Esophagus muscularis mucosa (tissue), 4 donors: ENCODE results near the gene NFATC1. TPM values are rescaled to one million over a fixed set of nuclear protein-coding genes. Genes with fewer than 3 reads are reported as not detected.

Experiments
- DNase-seq: peaks from one replicate; pipeline ENCODE4 v3.0.0-alpha.2; 2017; ENCODE audit errors: extremely low spot score
- H3K27ac ChIP-seq, 4 donors: fragments of 200-600 bp; sonication (generic); replicated peaks in 1 of 4; 1 replicate in 3 of 4; 2 replicates in 1 of 4; pipeline ENCODE4 v1.5.1; 2016 to 2019; ENCODE audit warnings: mild to moderate bottlenecking in 1 of 4
- H3K27me3 ChIP-seq, 4 donors: fragments of 200-600 bp; sonication (generic); one replicate each; pipeline versions ENCODE4 v1.5.1 to v1.6.0; 2016 to 2019
- H3K36me3 ChIP-seq, 4 donors: fragments of 200-600 bp; sonication (generic); one replicate each; pipeline ENCODE4 v1.5.1; 2016 to 2019
- H3K4me1 ChIP-seq, 4 donors: fragments of 200-600 bp; sonication (generic); one replicate each; pipeline ENCODE4 v1.5.1; 2016 to 2019
- H3K4me3 ChIP-seq, 4 donors: fragments of 200-600 bp; sonication (generic); 1 replicate in 2 of 4; 2 replicates in 2 of 4; pipeline ENCODE4 v1.5.1; 2016 to 2019; ENCODE audit warnings: mild to moderate bottlenecking in 4 of 4, moderate library complexity in 1 of 4
- H3K9me3 ChIP-seq, 4 donors: fragments of 200-600 bp; sonication (generic); 1 replicate in 3 of 4; 2 replicates in 1 of 4; pipeline ENCODE4 v1.5.1; 2016 to 2019
- EP300 ChIP-seq: sonication (generic); formaldehyde crosslinking; IDR thresholded peaks from one replicate; pipeline ENCODE4 v1.6.1; 2017; ENCODE audit warnings: antibody characterized with exemption
- POLR2A ChIP-seq: fragments of 450-650 bp; IDR thresholded peaks from one replicate; pipeline ENCODE4 v1.6.1; 2017; ENCODE audit warnings: antibody characterized with exemption, moderate library complexity, mild to moderate bottlenecking, low read depth
- POLR2AphosphoS5 ChIP-seq, 2 donors: sonication (generic); formaldehyde crosslinking; IDR thresholded peaks; one replicate each; pipeline ENCODE4 v1.6.1; 2017; ENCODE audit warnings: antibody characterized with exemption in 2 of 2
- WGBS: methylation state at CpG from one replicate; pipeline ENCODE4 v1.1.5; 2018; 5-methylcytosine and 5-hydroxymethylcytosine counted together
- intact Hi-C: fragments of 100-400 bp; cut with DNase I; formaldehyde crosslinking; loops from one replicate; pipeline ENCODE4 v1.15.1; 2023
- total RNA-seq, 4 donors: library from RNA; depleted of rRNA; stranded (reverse); fragments of >200 nt; gene quantifications; one replicate each; pipeline versions ENCODE4 v1.1.0 to v1.2.1, GENCODE V29; 2016
- TF ChIP-seq, protein P1 (sequence below), 3 experiments: fragments of 200-600 bp in 2 of 3; fragments of 450-650 bp in 1 of 3; sonication (generic) in 2 of 3; IDR thresholded peaks; one replicate each; pipeline ENCODE4 v1.5.1; 2017 to 2019; ENCODE audit warnings: antibody characterized with exemption in 3 of 3, mild to moderate bottlenecking in 2 of 3, moderate library complexity in 1 of 3

Gene NFATC1
- total RNA-seq, 4 donors from 2014 or later, result 15.0 to 22.0 (median 17.8) TPM

- peaks cover 26 to 58% (median 42%) of the 10 kb centered on the region in 4 donors for H3K36me3 ChIP-seq
- H3K27me3 ChIP-seq, result no peaks in the 10 kb centered on the region
- peaks cover 0 to 26% (median 20%) of the 10 kb centered on the region in 4 donors for H3K4me1 ChIP-seq
- WGBS, result 74% methylated on average over 9 of the region's 9 CpGs
- no peaks in the 10 kb centered on the region for H3K9me3 ChIP-seq
- no peak overlapping the region for H3K4me3 ChIP-seq
- no peak overlapping the region for H3K27ac ChIP-seq
- no peak for DNase-seq
- TF ChIP-seq EP300, result no peak
- no peak for TF ChIP-seq POLR2AphosphoS5 (IDR thresholded peaks at IDR 0.05)
- TF ChIP-seq, protein P1, sequence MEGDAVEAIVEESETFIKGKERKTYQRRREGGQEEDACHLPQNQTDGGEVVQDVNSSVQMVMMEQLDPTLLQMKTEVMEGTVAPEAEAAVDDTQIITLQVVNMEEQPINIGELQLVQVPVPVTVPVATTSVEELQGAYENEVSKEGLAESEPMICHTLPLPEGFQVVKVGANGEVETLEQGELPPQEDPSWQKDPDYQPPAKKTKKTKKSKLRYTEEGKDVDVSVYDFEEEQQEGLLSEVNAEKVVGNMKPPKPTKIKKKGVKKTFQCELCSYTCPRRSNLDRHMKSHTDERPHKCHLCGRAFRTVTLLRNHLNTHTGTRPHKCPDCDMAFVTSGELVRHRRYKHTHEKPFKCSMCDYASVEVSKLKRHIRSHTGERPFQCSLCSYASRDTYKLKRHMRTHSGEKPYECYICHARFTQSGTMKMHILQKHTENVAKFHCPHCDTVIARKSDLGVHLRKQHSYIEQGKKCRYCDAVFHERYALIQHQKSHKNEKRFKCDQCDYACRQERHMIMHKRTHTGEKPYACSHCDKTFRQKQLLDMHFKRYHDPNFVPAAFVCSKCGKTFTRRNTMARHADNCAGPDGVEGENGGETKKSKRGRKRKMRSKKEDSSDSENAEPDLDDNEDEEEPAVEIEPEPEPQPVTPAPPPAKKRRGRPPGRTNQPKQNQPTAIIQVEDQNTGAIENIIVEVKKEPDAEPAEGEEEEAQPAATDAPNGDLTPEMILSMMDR (IDR thresholded peaks at IDR 0.05), result no peak
- no peak for TF ChIP-seq POLR2A
- intact Hi-C loops, result no loop called here
Observed at GRCh38 chr18:79413901-79414300, 18.2 kb downstream of the NFATC1 start.

DNA sequence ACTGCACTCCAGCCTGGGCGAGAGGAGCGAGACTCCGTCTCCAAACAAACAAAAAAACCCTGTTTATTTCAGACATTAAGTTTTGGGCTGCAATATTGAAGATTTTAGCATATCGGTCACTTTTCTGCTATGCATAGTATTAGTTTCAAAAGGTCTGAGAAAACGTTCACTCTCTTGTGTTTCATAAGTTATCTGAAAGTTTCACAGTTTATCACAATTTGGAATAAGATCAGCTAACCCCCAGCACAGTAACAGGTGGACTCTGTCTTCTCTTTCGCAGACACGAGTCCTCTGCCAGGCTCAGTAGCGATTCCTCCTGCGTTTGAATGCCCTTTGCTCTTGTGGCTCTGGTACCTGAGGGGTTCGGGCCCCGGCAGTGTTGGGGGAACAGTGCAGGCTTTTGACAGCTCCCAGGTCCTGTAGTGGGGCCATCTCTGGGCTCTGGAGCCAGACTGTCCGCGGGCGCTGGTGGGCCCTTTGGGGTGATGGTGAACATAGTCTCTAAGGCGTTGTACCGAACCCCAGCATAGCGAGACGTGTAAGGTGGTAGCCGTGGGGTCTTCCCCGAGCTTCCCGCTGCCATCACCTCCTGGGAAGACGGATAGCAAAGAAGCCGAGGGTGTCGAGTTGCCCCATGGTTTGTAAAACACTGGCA, 20.4 kb downstream of the NFATC1 start:
- DNase-seq, result no peak
- H3K27me3 ChIP-seq, result no peaks in the 10 kb centered on the region
- TF ChIP-seq POLR2A (no peak), POLR2AphosphoS5 (IDR thresholded peaks at IDR 0.05) (no peak), EP300 (no peak)
- TF ChIP-seq, protein P1 (IDR thresholded peaks at IDR 0.05), result no peak
- peaks cover 17 to 59% (median 42%) of the 10 kb centered on the region in 4 donors for H3K36me3 ChIP-seq
- WGBS, result 83% methylated on average over 20 of the region's 24 CpGs
- no peak overlapping the region for H3K27ac ChIP-seq
- no peaks in the 10 kb centered on the region for H3K9me3 ChIP-seq
- peaks cover 0 to 35% (median 25%) of the 10 kb centered on the region in 4 donors for H3K4me1 ChIP-seq
- intact Hi-C loops, result no loop called here
- no peak overlapping the region for H3K4me3 ChIP-seq

DNA sequence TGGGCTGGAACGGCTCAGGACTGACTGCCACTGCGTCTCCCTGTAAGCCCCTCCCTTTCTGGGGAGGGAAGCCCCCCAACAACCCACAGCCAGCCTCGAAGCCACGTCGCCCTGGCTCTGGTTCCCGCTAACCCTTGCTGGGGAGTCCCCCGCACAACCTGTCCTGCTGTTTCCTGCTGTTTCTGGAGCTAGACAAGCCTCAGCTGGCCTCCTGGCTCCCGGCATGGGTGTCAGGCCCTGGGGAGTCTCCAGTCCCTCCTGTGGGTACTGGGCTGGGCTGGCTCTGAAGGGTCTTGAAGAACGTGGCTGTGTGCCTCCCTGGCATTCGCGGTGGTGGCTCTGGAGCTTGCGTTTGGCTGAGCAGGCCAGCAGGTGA, 20.9 kb downstream of the NFATC1 start:
- no peaks in the 10 kb centered on the region for H3K9me3 ChIP-seq
- intact Hi-C loops, result no loop called here
- peaks cover 0 to 38% (median 29%) of the 10 kb centered on the region in 4 donors for H3K4me1 ChIP-seq
- H3K4me3 ChIP-seq, result no peak overlapping the region
- peaks cover 12 to 59% (median 43%) of the 10 kb centered on the region in 4 donors for H3K36me3 ChIP-seq
- TF ChIP-seq EP300, result no peak
- TF ChIP-seq, protein P1 (IDR thresholded peaks at IDR 0.05), result no peak
- 79% methylated on average over 2 of the region's 12 CpGs for WGBS
- DNase-seq, result no peak
- H3K27me3 ChIP-seq, result no peaks in the 10 kb centered on the region
- H3K27ac ChIP-seq, result no peak overlapping the region

GRCh38 chr18:79418236-79418635, 22.5 kb downstream of the NFATC1 start:
- TF ChIP-seq, protein P1 (IDR thresholded peaks at IDR 0.05), result no peak
- no peak for TF ChIP-seq POLR2AphosphoS5 (IDR thresholded peaks at IDR 0.05)
- no peak for TF ChIP-seq POLR2A
- TF ChIP-seq EP300, result no peak
- no peak overlapping the region for H3K4me3 ChIP-seq
- H3K27me3 ChIP-seq, result no peaks in the 10 kb centered on the region
- H3K9me3 ChIP-seq, result no peaks in the 10 kb centered on the region
- intact Hi-C loops, result no loop called here
- 90% methylated on average over 4 of the region's 19 CpGs for WGBS
- H3K4me1 ChIP-seq, result peaks cover 2 to 50% (median 41%) of the 10 kb centered on the region in 4 donors
- no peak overlapping the region for H3K27ac ChIP-seq
- H3K36me3 ChIP-seq, result peaks cover 4 to 44% (median 31%) of the 10 kb centered on the region in 4 donors
- DNase-seq, result no peak

- no peak for TF ChIP-seq EP300
- TF ChIP-seq, protein P1 (IDR thresholded peaks at IDR 0.05), result no peak
- TF ChIP-seq POLR2AphosphoS5 (IDR thresholded peaks at IDR 0.05), result no peak
- TF ChIP-seq POLR2A, result no peak
- no peaks in the 10 kb centered on the region for H3K9me3 ChIP-seq
- H3K27me3 ChIP-seq, result no peaks in the 10 kb centered on the region
- no peak overlapping the region for H3K27ac ChIP-seq
- peaks cover 0 to 40% (median 27%) of the 10 kb centered on the region in 4 donors for H3K36me3 ChIP-seq
- DNase-seq, result no peak
- WGBS, result 83% methylated on average over 11 of the region's 11 CpGs
- H3K4me3 ChIP-seq, result no peak overlapping the region
- peaks cover 6 to 51% (median 45%) of the 10 kb centered on the region in 4 donors for H3K4me1 ChIP-seq
- intact Hi-C loops, result no loop called here
Observed at GRCh38 chr18:79418642-79419041, 22.9 kb downstream of the NFATC1 start.
